CD4-positive, alpha-beta T cell treated with Interferon gamma for 1 hour (primary cell): Measurements from ENCODE around the gene PRR22.

Source experiments
- DNase-seq: peaks from one replicate; pipeline ENCODE4 v3.0.0-alpha.2; 2020

The PRR22 gene

GRCh38 chr19:5811117-5811516, 26.6 kb upstream of the PRR22 start:
- no peak for DNase-seq

- DNase-seq, result no peak
These were observed 24.9 kb upstream of the PRR22 start for GRCh38 chr19:5809469-5809868.

- no peak for DNase-seq
These were observed 24.5 kb upstream of the PRR22 start for GRCh38 chr19:5809053-5809452.

- no peak for DNase-seq
These were observed 23.7 kb upstream of the PRR22 start for GRCh38 chr19:5808120-5808816.

GRCh38 chr19:5806905-5807304, 22.4 kb upstream of the PRR22 start:
- no peak for DNase-seq

GRCh38 chr19:5806133-5806489, 21.6 kb upstream of the PRR22 start:
- DNase-seq, result no peak

GRCh38 chr19:5805462-5806132, 21.1 kb upstream of the PRR22 start:
- DNase-seq, result peak; percentile 44

GRCh38 chr19:5804516-5805461, 20.2 kb upstream of the PRR22 start, which contains the start of gene NRTN:
Gene NRTN, plus strand, starts transcription at chr19:5805067. Its CDS starts 19,099 bp downstream, at chr19:5824166.
- peak; percentile 60 for DNase-seq

GRCh38 chr19:5803752-5804515, 19.4 kb upstream of the PRR22 start:
- DNase-seq, result peak; percentile 91

GRCh38 chr19:5803441-5803751, 18.9 kb upstream of the PRR22 start:
- no peak for DNase-seq

- DNase-seq, result no peak
These were observed 17.5 kb upstream of the PRR22 start for GRCh38 chr19:5801796-5802619.

GRCh38 chr19:5800361-5801270, 16.1 kb upstream of the PRR22 start:
- DNase-seq, result no peak

- DNase-seq, result no peak
These were observed 15.0 kb upstream of the PRR22 start for GRCh38 chr19:5799247-5800241.

- DNase-seq, result no peak
These were observed 13.7 kb upstream of the PRR22 start for GRCh38 chr19:5798244-5798643.

GRCh38 chr19:5795382-5795919, 10.9 kb upstream of the PRR22 start:
- no peak for DNase-seq

- DNase-seq, result no peak
These were observed 8.6 kb upstream of the PRR22 start for GRCh38 chr19:5793188-5793587.

GRCh38 chr19:5792224-5792623, 7.7 kb upstream of the PRR22 start:
- DNase-seq, result no peak

- peak; percentile 98 for DNase-seq
These were observed 6.3 kb upstream of the PRR22 start, which contains the start of gene DUS3L for GRCh38 chr19:5790559-5791520. Gene DUS3L, minus strand, starts transcription at chr19:5791163. Its CDS starts 22 bp downstream, at chr19:5791141.
